ENCODE measurements around the gene MEGF8.

The MEGF8 gene

GRCh38 chr19:42303876-42304275 is 21.6 kb upstream of the MEGF8 start:
- DNase-seq (ENCODE audit: low read depth): no peak

GRCh38 chr19:42306646-42307045 is 18.8 kb upstream of the MEGF8 start:
- DNase-seq (ENCODE audit: low read depth): no peak

DNA sequence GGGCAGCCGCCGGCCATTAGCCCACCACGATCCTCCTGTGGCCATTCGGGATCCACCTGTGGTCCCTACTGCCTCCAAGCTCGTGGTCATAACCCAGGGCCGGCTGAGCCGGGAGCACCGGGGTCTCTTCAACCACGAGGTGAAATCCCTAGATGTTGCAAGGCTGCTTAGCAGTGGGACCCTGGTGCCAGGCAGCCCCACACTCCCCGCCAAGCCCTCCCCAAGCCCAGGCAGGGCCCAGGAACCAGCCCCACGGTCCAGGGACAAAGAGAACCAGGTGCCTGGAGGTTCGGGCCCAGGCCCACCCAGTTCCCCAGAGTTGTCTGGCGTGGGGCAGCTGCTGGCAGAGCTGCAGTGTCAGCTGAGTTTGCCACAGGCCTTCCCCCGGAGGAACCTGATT is 15.7 kb upstream of the MEGF8 start:
- no peak for DNase-seq (ENCODE audit: low read depth)

DNA sequence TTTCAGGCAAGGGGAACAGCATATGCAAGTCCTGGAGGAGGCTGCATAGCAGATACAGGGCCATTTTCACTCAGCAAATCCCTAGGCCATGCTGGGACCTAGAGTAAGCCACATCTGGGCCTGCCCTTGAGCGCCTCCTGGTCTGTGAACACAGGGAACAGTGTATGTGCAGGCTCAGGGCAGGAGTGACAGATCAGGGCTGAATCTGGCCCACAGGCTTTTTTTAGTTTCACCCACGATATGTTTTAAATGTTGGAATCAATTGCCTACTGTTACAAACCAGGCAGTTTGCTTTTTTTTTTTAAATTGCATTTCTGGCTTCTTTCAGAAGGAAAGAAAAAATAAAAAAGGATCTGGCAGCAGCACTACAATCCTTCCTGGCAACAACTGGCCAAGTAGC is 13.8 kb upstream of the MEGF8 start:
- DNase-seq (ENCODE audit: low read depth): no peak

- DNase-seq (ENCODE audit: low read depth): no peak
Observed at GRCh38 chr19:42312370-42312769, 13.1 kb upstream of the MEGF8 start.

- no peak for DNase-seq (ENCODE audit: low read depth)
Observed at GRCh38 chr19:42313096-42313839, 12.2 kb upstream of the MEGF8 start, which contains the start of gene TMEM145. TMEM145 (plus strand) TSS chr19:42313309; CDS start chr19:42313377, 68 bp downstream.

GRCh38 chr19:42313840-42314755 is 11.3 kb upstream of the MEGF8 start:
- no peak for DNase-seq (ENCODE audit: low read depth)

DNA sequence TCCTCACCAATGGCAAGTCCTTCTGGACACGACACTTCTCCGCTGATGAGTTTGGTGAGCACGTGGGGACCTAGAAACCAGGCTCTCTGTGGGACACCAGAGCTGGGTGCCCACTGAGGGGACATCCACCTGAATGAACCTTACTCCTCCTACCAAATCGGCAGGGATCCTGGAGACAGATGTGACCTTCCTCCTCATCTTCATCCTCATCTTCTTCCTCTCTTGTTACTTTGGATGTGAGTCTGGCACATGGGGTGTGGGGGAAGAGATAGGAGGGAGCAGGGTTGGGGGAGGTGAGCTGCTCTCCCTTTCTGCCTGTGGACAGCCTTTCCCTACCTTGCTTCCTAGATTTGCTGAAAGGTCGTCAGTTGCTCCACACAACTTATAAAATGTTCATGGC is 10.4 kb upstream of the MEGF8 start:
- DNase-seq (ENCODE audit: low read depth): no peak

- DNase-seq (ENCODE audit: low read depth): no peak
Observed at GRCh38 chr19:42316223-42317211, 8.9 kb upstream of the MEGF8 start.

DNA sequence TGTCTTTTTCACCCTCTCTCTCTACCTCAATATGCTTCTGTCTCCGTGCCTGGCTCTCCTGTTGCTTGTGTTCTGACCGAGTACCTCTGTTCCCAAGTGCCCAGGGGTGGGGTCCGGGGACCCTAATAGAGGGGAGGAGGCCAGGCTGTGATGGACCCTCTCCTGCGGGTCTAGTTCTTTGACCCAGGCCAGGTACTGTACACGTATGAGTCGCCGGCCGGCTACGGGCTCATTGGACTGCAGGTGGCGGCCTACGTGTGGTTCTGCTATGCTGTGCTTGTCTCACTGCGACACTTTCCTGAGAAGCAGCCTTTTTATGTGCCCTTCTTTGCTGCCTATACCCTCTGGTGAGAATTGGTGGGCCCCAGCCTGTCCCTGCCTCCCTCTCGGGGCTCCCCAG is 7.9 kb upstream of the MEGF8 start:
- no peak for DNase-seq (ENCODE audit: low read depth)

GRCh38 chr19:42322305-42322704 is 3.1 kb upstream of the MEGF8 start:
- no peak for DNase-seq (ENCODE audit: low read depth)

DNA sequence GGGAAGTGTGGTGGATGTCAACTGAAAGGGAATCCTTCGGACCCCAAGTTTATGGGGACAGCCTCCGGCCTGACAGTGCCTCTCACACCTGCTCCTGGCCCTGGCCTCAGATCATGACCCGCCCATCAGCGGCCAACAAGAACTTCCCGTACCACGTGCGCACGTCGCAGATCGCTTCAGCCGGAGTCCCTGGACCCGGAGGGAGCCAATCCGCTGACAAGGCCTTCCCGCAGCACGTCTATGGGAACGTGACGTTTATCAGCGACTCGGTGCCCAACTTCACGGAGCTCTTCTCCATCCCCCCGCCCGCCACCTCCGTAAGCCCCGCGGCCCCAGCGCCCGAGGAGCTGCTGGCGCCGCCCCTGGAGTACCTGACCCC is 2.0 kb upstream of the MEGF8 start:
- DNase-seq (ENCODE audit: low read depth): no peak

DNA sequence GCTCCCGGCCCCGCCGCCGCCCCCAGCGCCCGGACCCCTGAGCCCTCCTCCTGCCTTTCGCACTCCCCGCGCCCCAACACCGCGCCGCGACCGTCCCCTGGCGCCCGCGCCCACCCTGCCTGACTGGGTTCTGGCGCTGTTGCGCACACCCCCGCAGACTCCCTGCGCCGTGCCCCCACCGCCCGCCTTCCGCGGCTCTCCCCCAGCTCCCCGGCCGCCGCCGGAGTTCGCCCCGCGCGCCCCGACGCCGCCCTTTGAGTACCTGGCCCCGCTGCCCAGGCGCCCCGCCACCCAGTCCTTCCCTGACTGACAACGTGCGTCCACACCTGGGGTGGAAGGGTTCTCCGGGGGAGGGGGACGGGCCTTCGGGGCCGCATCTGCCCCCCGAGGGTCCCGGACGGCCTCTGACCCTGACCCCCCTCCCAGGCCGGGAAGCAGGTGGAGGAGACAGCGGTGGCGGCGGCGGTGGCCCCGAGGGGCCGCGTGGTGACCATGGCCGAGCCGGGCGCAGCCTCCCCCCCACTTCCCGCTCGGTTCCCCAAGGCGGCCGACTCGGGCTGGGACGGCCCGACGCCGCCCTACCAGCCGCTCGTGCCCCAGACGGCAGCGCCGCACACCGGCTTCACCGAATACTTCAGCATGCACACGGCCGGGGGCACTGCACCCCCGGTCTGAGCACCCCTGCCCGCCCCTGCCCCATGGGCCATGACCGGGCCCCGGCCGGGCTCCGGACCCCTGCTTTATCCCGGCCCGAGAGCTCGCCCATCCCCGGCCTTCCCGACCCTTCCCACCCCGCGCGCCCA is 1.4 kb upstream of the MEGF8 start:
- DNase-seq (ENCODE audit: low read depth): no peak

DNA sequence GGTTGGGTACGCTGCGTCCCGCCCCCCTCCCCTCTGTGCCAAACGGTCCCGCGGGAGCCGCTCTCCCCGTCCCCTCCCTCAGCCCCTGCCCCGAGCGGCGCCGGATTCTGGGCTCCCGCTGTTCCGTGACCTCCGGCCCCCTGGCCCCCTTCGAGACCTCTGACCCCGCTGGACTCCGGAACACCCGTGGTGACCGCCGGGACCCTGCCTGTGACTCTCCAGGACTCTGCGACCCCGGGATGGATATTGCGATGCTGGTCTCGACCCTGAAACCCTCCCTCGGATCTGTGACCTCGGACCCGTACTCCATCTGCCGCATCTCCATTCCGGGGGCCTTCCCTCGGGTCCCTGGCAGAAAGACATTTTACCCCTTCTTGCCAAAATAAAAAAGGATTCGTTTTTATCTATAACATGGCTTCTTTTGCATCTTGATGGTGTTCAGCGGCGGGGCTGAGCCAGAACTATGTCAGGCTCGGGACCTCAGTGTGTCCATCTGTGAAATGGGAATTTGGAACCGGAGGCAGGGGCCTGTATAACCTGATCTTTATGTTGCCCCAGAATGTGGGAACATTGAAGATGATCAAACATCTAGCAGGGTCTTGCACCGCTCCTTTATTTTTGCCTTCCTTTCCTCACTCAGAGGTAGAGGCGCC is 654 bp upstream of the MEGF8 start:
- no peak for DNase-seq (ENCODE audit: low read depth)

DNA sequence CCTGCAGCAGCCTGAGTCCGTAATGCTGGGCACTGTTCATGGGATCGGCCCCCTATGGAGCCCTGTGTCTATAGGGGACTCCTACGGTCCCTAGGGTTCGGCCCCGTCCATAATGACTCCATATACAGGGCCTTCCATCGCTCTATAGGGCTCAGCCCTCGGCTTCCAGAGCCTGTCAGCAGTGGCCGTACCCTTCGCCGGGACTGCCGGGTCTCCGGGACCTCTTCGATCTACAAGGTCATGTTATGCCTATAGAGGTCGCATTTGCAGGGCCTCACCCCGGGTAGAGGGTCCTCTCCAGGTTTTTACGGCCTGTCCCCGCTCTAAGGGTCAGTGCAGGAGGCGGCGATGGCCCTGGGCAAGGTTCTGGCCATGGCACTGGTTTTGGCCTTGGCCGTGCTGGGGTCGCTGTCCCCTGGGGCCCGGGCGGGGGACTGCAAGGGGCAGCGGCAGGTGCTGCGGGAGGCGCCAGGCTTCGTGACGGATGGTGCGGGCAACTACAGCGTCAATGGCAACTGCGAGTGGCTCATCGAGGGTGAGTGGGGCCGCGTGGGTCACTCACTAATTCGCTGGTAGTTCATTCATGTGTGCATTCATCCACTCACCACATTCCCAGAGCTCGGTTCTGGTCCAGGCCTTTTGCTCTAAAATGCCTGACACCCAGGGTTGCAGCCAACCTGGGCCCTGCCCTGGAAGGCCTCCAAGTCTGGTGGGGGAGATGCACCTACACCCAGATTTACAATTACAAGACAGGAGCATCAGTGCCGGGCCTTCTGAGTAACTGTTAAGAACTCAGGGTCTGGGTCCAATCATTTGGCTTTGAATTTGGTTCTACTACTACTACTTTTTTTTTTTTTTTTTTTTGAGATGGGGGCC is 699 bp downstream of the MEGF8 start:
- DNase-seq (ENCODE audit: low read depth): no peak

GRCh38 chr19:42326969-42327368 is 1.5 kb downstream of the MEGF8 start:
- no peak for DNase-seq (ENCODE audit: low read depth)

GRCh38 chr19:42327381-42327780 is 1.9 kb downstream of the MEGF8 start:
- no peak for DNase-seq (ENCODE audit: low read depth)

- DNase-seq (ENCODE audit: low read depth): no peak
Observed at GRCh38 chr19:42328106-42328505, 2.7 kb downstream of the MEGF8 start.

DNA sequence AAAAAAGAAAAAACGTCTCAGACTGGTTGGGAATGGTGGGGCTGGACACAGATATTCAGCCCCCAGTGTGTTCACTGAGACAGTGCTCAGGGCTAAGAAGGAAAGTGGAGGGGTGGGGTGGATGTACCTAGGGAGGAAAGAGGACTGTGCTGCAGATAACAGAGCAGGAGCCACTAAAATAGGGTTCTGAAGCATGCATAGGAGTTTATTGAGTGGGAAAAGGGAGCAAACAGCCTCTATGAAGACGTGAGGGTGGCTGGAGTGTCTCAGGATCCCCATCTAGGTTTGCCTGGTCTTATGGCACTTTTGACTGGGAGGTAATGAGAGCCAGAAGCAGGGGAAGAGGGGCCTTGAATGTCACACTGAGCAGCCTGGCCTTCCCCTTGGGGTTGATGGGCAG is 3.4 kb downstream of the MEGF8 start:
- no peak for DNase-seq (ENCODE audit: low read depth)

DNA sequence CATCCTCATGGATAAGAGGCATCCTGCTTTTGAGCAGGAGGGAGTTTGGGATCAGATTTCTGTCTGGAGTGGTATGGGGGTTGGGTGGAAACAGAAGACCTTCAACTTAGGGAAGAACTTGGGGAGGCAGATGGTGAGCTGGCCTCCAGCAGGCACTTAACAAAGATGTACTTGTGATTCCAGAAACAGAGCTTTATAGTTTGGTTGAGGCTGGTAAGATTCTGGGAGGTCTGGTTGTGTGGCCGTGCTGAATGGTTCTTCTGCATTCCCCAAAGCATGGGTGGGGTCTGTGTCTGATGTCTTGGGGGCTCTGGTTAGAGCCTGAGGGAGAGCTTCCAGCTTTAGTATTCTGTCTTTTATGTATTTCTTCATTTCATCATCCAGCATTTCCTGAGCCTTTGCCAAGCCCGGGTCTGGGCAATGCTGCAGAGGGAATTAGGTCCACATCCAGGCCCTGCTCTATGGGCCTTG is 4.8 kb downstream of the MEGF8 start:
- DNase-seq (ENCODE audit: low read depth): no peak
